AG04450 (cell line): Measurements from ENCODE around the gene HOXA7. TPM values are rescaled to one million over a fixed set of nuclear protein-coding genes. Genes with fewer than 3 reads are reported as not detected.
A peak's percentile ranks its signal among the peaks of the same experiment; 100 is the strongest.

Experiments used
- CTCF ChIA-PET: fragments of 300-600, 350-600 bp; formaldehyde crosslinking; extraction: SDS; loops from one replicate; lab custom pipeline; 2022; ENCODE audit warnings: antibody characterized with exemption, inconsistent platforms; lab: Charles Lee
- POLR2A ChIA-PET: fragments of 350-600 bp; formaldehyde crosslinking; extraction: SDS; loops from one replicate; lab custom pipeline; 2021; ENCODE audit warnings: antibody characterized with exemption, inconsistent platforms; lab: Yijun Ruan, JAX
- DNase-seq: peaks from one replicate; pipeline ENCODE4 v3.0.0-alpha.2; 2011; ENCODE audit warnings: low read depth, low spot score
- H3K27ac ChIP-seq: one replicate; pipeline ENCODE4 v1.5.1; 2012; ENCODE audit warnings: low read depth, low read length, control low read depth
- H3K27me3 ChIP-seq: one replicate; pipeline ENCODE4 v1.6.0; 2012; ENCODE audit warnings: low read length; ENCODE audit not compliant: control insufficient read depth, insufficient read depth
- H3K4me3 ChIP-seq: 2 replicates; pipeline ENCODE4 v1.5.1; 2011; ENCODE audit warnings: mild to moderate bottlenecking, low read depth, low read length, control low read depth
- H3K9me3 ChIP-seq: 2 replicates; pipeline ENCODE4 v1.5.1; 2012; ENCODE audit warnings: low read length; ENCODE audit not compliant: control insufficient read depth, insufficient read depth
- polyA plus RNA-seq: library from polyadenylated mRNA; depleted of rRNA; stranded (reverse); fragments of >200 nt; gene quantifications from 2 replicates; pipeline ENCODE4 v1.2.3, GENCODE V29; 2011
- TF ChIP-seq, protein P1 (sequence below): IDR thresholded peaks from 2 replicates; pipeline ENCODE4 v1.5.1; 2011; ENCODE audit warnings: low read depth, low read length, control low read depth, inconsistent platforms

The HOXA7 gene
- polyA plus RNA-seq, 1 experiment: 5.3 TPM

DNA sequence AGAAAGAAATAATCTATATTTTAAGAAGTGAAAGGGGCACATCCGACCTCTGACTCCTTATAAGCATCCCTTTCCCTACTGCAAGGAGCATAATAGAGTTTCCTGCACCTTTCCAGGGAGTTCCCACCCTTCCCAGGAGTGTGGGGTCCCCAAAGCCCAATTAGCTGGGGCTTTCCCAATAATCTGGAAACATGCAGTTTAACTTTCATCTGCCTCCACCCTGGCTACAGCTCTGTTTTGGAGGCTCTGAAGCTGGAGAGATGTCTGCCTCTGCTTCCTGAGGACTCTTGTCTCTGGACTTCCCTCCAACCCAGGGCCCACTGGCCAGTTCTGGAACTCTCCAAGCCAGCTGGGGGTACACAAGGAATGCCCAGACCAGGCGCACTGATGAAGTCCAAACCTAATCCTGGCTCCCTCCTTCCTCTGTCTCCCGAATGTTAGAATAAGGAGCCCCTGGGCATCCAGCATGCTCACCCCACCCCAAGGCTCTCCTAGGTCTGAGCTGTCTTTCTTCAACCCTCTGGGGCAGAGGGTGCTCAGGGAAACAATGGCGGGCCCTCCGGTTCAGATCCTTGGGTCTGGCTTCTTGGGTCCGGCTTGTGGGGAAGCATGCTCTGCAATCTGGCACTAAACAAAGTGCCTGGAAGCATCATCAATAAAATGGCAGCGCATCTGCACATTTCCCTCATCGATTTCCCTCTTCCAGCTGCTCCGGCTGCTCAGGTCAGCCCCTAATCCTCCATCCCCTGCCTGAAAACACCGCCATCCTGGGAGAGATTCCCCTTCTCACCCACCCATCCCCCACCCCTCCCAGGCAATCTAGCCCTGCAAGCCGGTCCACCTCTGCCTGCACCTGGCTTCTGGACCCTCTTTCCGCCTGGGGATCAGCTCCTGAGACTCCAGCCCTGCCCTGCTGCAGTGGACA, 39.3 kb downstream of the HOXA7 start:
- POLR2A ChIA-PET: interaction anchor here (1.2 to 5.2 kb wide), 7 partner anchors 9 to 917 kb away, joined by 4 to 42 read pairs (median 5); partner anchors contain the start of genes HNRNPA2B1, HOXA1 and HOXA5
- CTCF ChIA-PET: interaction anchor here (0.6 to 2.0 kb wide), 9 partner anchors 13 to 436 kb away, joined by 3 to 7 read pairs (median 3); partner anchors contain the start of genes HOXA4 and HOXA5
- DNase-seq: no peak
- Histone ChIP-seq H3K27ac (peak overlapping the region; percentile 92), H3K9me3 (no peaks in the 10 kb centered on the region), H3K27me3 (no peaks in the 10 kb centered on the region), H3K4me3 (peak overlapping the region; percentile 84)
- TF ChIP-seq, protein P1, sequence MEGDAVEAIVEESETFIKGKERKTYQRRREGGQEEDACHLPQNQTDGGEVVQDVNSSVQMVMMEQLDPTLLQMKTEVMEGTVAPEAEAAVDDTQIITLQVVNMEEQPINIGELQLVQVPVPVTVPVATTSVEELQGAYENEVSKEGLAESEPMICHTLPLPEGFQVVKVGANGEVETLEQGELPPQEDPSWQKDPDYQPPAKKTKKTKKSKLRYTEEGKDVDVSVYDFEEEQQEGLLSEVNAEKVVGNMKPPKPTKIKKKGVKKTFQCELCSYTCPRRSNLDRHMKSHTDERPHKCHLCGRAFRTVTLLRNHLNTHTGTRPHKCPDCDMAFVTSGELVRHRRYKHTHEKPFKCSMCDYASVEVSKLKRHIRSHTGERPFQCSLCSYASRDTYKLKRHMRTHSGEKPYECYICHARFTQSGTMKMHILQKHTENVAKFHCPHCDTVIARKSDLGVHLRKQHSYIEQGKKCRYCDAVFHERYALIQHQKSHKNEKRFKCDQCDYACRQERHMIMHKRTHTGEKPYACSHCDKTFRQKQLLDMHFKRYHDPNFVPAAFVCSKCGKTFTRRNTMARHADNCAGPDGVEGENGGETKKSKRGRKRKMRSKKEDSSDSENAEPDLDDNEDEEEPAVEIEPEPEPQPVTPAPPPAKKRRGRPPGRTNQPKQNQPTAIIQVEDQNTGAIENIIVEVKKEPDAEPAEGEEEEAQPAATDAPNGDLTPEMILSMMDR: no peak

- POLR2A ChIA-PET: interaction anchor here (1.0 to 5.2 kb wide), 6 partner anchors 11 to 27 kb away, joined by 5 to 42 read pairs (median 8); partner anchors contain the start of genes HOXA1 and HOXA5
- CTCF ChIA-PET: interaction anchor here (0.6 to 2.0 kb wide), 10 partner anchors 12 to 435 kb away, joined by 3 to 12 read pairs (median 4); partner anchors contain the start of genes HOXA4 and HOXA5
- peak overlapping the region; percentile 84 for H3K4me3 ChIP-seq
- DNase-seq: no peak
- H3K27me3 ChIP-seq: no peaks in the 10 kb centered on the region
- H3K27ac ChIP-seq: peak overlapping the region; percentile 98
- H3K9me3 ChIP-seq: no peaks in the 10 kb centered on the region
- TF ChIP-seq, protein P1: no peak
Observed at GRCh38 chr7:27116031-27116961, 40.2 kb downstream of the HOXA7 start.

DNA sequence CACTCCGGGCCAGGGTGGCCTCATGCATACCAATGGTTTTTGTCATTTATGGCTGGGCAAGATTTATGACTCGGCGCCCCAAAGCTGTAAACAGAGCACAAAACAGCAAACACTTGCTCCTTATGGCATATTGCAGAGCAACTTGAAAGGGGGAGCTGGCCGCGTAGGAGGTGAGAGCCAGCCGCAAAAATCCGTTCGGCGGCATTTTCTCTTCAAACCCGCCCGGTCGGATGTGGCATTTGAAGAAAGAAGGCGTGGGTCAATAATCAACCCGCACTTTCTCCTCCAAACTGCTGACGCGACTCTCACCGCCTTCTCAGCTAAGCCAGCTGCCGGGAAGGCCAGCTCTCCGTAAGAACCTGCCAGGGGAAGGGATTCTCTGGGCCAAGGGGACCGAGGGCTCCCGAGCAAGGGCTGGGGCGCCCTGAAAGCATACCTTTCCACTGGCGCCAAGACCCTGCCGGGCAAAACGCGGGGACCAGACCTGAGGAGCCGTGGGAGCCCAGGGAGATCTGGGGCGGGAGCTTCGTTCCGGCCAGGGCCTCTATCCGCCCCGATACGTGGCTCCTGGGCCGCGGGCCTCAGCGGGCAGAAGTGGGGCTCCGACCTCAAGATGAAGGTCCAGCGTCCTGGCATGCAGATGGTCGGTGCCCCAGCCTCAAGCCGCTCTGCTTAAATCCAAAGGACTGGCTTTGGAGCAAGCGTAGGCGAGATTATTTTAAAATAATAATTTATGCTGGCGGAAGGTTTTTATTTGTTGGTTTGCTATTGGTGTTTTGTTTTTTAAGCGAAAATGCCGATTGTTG, 41.1 kb downstream of the HOXA7 start:
- CTCF ChIA-PET: interaction anchor here (0.6 to 2.0 kb wide), 9 partner anchors 9 to 284 kb away, joined by 3 to 12 read pairs (median 4); partner anchors contain the start of genes HOXA4 and HOXA5
- TF ChIP-seq, protein P1: no peak
- no peaks in the 10 kb centered on the region for H3K27me3 ChIP-seq
- POLR2A ChIA-PET: interaction anchor here (0.6 to 1.9 kb wide), 11 partner anchors 10 to 84 kb away, joined by 3 to 11 read pairs (median 6); partner anchors contain the start of genes HOXA1 and HOXA5
- H3K9me3 ChIP-seq: no peaks in the 10 kb centered on the region
- DNase-seq: peak; percentile 81
- H3K4me3 ChIP-seq: peak overlapping the region; percentile 84
- peak overlapping the region; percentile 98 for H3K27ac ChIP-seq

DNA sequence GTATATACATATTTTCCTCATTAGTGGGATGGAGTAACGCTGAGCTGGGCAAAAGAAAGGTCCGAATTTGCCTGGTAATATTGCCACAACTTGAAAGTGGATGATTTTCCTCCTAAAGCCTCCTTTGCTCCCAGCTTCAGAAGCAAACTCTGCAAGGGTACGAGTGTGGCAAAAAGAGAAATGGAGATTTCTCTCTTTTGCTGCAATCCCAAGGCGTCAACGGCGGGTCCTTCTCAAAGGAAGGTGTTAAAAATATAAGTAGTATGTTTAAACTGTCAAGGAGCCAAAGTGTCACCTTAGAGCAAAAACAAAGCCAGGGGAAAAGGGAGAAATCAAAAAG, 41.6 kb downstream of the HOXA7 start:
- H3K9me3 ChIP-seq: no peaks in the 10 kb centered on the region
- peak overlapping the region; percentile 84 for H3K4me3 ChIP-seq
- peak overlapping the region; percentile 98 for H3K27ac ChIP-seq
- TF ChIP-seq, protein P1: no peak
- no peak for DNase-seq
- no peaks in the 10 kb centered on the region for H3K27me3 ChIP-seq
- POLR2A ChIA-PET: interaction anchor here (0.6 to 1.9 kb wide), 12 partner anchors 10 to 83 kb away, joined by 3 to 11 read pairs (median 6); partner anchors contain the start of genes HOXA1 and HOXA5
- CTCF ChIA-PET: interaction anchor here (1.1 to 1.7 kb wide), 7 partner anchors 10 to 283 kb away, joined by 3 to 12 read pairs (median 4); partner anchors contain the start of gene HOXA5
